Epithelial cell of proximal tubule (primary cell): Measurements from ENCODE around the gene BASP1. TPM values are rescaled to one million over a fixed set of nuclear protein-coding genes. Genes with fewer than 3 reads are reported as not detected.

Source experiments
- DNase-seq: peaks from one replicate; pipeline ENCODE4 v3.0.0-alpha.2; 2011; ENCODE audit warnings: low read depth
- H3K4me3 ChIP-seq: 2 replicates; pipeline ENCODE4 v1.5.1; 2011; ENCODE audit warnings: low read depth, mild to moderate bottlenecking, low read length
- total RNA-seq: library from RNA; depleted of rRNA; stranded (reverse); fragments of >200 nt; gene quantifications from 2 replicates; pipeline ENCODE4 v1.2.3, GENCODE V29; 2015
- TF ChIP-seq, protein P1 (sequence below): conservative IDR thresholded peaks from 2 replicates; pipeline ENCODE4 v1.5.1; 2012; ENCODE audit warnings: low read depth, mild to moderate bottlenecking, low read length

BASP1 gene
- total RNA-seq, 1 donor from 2014 or later, result 135 TPM

DNA sequence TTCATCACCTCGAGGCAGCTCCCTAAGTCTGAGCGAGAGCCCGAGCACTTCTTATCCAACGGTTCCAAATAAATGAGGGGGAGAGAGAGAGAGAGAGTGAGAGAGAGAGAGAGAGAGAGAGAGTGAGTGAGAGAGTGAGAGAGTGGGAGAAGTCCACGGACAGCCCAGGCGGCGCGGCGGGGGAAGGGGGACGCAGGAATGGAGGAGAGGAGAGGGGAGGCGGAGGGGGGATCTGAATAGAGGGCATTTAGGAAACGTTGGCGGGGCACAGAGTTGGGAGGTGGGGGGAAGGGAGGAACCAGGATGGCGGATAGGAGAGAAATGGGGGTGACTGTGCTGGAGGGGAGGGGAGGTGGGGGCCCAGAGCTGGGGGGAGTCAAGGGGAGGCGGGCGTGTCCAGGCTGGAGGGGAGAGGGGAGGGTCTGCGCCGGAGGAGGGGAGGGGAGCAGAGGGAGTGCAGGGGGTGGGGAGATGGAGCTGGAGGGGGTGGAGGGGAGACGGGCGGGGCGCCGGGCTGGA, 398 bp upstream of the BASP1 start:
- peak overlapping the region; percentile 91 for H3K4me3 ChIP-seq
- DNase-seq, result no peak
- TF ChIP-seq, protein P1, sequence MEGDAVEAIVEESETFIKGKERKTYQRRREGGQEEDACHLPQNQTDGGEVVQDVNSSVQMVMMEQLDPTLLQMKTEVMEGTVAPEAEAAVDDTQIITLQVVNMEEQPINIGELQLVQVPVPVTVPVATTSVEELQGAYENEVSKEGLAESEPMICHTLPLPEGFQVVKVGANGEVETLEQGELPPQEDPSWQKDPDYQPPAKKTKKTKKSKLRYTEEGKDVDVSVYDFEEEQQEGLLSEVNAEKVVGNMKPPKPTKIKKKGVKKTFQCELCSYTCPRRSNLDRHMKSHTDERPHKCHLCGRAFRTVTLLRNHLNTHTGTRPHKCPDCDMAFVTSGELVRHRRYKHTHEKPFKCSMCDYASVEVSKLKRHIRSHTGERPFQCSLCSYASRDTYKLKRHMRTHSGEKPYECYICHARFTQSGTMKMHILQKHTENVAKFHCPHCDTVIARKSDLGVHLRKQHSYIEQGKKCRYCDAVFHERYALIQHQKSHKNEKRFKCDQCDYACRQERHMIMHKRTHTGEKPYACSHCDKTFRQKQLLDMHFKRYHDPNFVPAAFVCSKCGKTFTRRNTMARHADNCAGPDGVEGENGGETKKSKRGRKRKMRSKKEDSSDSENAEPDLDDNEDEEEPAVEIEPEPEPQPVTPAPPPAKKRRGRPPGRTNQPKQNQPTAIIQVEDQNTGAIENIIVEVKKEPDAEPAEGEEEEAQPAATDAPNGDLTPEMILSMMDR, result no peak

DNA sequence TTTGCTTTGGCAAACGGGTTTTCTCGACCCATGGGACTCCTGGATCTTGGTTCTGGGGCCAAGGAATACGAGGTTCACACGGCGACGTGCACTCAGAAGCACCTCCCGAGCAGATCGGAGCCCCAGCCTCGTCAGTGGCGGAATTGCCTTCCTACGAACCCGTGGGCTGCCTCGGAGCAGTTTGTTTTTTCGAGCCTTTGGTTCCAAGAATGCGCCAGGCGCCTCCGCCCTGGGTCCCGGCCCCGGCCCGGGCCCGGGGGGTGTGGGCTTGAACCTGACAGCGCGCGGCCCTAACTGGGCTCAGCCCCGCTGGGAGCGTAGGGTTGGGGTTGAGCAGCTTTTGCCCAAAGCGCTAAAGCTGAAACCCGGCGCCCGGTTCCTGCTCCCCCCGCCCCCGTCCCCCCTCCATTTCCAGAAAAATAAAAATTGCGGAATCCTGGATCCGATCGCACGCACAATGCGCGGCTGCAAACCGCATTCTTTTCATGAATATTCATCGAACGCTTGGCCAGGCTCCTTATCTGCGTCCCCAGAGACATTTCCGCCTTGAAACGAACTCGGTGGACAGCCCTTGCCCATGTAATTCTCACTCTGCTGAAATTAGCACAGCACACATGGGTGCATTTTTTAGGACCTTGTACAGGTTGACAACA, 1.0 kb downstream of the BASP1 start:
- no peak for DNase-seq
- H3K4me3 ChIP-seq, result peak overlapping the region; percentile 91
- TF ChIP-seq, protein P1, result no peak

DNA sequence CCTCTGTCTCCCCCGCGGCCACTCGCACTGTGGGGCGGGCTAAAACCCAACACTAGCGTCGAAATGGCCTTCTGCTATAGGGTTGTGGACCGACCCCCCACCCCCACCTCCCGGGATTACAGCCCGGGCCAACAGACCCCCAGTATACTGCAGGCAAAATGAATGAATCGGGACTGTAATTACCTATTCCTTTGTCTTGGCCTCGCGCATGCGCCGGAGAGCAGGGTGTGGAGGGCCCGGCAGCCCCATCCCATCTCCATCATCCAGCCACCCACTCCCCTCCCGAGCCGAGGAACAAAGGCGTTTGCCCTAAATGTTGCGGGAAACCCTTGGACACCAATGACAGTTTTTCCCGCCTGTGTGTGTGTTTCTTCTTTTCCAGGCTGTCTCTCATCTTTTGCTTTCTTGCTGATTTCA, 1.6 kb downstream of the BASP1 start:
- peak overlapping the region; percentile 91 for H3K4me3 ChIP-seq
- DNase-seq, result no peak
- TF ChIP-seq, protein P1, result no peak

DNA sequence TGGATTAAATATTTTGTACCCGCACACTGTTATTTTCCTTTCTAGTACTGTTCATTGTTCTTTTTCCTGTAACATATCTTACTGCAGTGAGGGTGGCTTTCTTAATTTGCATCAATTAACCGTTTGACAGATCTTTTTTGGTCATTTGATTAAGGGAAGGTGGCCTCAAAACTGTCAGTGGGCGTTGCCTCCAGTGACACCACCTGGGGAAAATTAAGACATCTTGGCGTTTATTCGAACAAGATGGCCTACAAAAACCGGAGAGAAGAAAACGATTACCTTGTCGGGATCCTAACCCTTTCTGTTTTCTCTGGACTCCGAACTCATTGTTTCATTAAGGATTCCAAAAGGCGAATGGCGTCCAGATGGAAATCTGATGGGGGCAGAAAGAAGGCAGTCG, 2.0 kb downstream of the BASP1 start:
- TF ChIP-seq, protein P1, result no peak
- peak overlapping the region; percentile 91 for H3K4me3 ChIP-seq
- DNase-seq, result no peak

DNA sequence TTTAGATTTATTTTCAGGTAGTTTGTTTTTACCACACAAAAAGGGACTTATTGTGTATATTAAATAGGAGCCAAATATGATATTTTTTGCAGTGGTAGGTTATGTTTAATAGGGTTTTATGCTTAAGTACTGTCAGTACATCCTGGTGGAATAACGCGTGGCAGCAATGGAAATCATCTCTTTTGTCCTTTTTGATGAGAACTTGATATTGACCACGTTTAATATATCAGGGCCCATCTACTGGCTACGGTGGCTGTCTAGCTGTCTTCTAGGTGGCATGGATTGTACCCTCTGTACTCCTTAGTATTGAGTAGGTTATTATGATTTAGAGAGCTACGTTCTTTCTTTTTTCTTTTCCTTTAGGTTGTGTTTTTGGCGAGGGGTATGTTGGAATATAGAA, 2.6 kb downstream of the BASP1 start:
- H3K4me3 ChIP-seq, result no peak overlapping the region
- TF ChIP-seq, protein P1, result no peak
- no peak for DNase-seq

DNA sequence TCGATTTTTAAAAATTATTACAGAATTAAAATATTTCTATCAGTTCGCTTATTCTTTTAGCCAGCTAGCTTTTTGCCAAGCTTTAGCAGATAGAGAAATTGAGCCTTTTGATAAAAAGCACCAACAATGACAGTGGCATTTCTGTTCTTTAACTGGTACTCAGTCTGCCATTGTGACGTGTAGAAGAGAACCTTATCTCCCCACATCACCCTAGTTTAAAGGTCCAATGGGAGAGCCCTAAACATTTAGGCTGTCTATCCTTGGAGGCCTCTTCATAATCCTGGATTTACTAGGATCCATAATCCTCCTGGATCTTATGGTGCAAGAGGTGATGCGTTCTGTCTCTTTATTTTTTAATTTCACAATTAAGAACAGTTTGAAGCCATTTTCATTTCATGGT, 3.0 kb downstream of the BASP1 start:
- H3K4me3 ChIP-seq, result no peak overlapping the region
- TF ChIP-seq, protein P1, result no peak
- no peak for DNase-seq

DNA sequence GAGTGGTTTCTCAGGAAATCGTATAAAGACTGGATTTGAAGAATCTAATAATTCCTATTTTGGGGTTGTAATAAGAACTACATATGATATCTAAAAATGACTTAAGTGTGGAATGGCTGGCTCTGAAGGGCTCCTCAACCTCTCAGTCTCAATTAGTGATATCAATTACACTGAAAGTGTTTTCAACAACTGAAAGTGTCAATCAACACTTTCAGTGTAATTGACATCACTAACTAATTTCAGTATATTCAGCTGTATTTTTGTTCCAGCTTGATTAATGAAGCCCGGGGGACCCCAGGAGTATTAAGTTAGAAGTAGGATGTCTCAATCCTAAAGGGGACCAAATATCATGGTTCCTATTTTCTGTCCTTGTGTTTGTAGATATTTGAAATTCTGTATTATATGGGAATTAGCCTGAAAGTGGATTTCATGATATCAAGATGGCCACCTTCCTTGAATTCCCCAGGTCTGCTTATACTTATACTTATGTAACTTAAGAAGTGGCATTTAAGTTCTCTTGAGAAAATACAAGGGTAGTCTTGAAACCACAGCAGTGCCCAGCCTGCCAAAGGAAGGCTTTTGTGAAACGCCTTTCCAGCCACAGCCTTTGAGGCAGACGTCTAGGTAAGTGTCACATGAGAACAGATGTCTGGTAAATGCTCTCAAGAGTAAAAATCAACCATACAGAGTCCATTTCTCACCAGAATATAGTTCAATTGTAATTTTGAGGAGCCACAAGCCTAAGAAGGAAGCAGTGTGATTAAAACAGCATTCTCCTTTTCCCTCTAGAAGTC, 4.6 kb downstream of the BASP1 start:
- TF ChIP-seq, protein P1, result no peak
- DNase-seq, result no peak
- no peak overlapping the region for H3K4me3 ChIP-seq
